Measurements from ENCODE around the gene PAX5. TPM values are rescaled to one million over a fixed set of nuclear protein-coding genes. Genes with fewer than 3 reads are reported as not detected.

PAX5 gene
- total and polyA plus RNA-seq, 2 donors (not counting 1 experiment from before 2014, with no cell fraction given): not detected

DNA sequence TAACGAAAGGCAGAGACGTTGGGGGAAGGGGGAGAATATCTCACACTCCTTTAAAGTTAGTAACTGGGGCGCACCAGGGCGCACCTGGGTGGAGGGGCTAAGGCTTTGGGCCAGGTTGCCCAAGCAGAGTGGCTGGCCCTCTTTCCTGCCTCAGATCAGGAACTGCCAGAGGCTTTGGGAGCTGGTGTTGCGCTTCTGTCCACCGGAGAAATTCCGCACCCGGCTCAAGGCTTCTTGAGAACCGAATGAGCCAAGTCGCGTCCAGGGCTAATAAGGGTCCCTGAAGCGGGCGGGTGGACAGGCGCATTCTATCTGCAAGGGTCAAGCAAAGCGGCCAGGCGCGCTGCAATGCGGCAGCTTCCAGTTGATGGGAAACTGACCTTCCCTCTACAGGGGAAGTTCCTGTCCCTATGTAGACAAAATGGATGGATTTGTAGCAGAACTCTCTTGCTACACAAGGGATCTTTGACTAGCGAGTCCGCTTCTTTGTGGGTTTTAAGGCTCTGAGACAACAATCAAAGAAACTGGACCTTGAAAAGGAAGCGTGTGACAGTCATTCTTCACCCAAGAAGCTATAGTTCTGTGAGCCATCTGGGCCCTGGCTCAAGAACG lies 5.5 kb downstream of the PAX5 start:
- H3K36me3 ChIP-seq (ENCODE audit: control insufficient read depth, insufficient read depth, low read length): no peaks in the 10 kb centered on the region
- no peak overlapping the region for H3K27ac ChIP-seq (ENCODE audit: insufficient read depth, low read length)
- no peak for DNase-seq (ENCODE audit: low read depth in 2 of 2)
- no peaks in the 10 kb centered on the region for H3K9me3 ChIP-seq (ENCODE audit: control insufficient read depth, insufficient read depth, low read depth, low read length)
- no peaks in the 10 kb centered on the region for H4K20me1 ChIP-seq (ENCODE audit: control insufficient read depth, extremely low read depth, insufficient read depth, low read length)
- H3K27me3 ChIP-seq (ENCODE audit: control insufficient read depth, insufficient read depth, low read length): peaks cover 96% of the 10 kb centered on the region
- H3K79me2 ChIP-seq (ENCODE audit: control insufficient read depth, insufficient read depth, low read length): no peaks in the 10 kb centered on the region
- TF ChIP-seq EZH2 (IDR thresholded peaks at IDR 0.05; ENCODE audit: low read length, missing control alignments) (peak; percentile 80), CTCF (conservative IDR thresholded peaks at IDR 0.05 in 1 of 2, IDR thresholded peaks at IDR 0.05 in 1 of 2; ENCODE audit: low read depth in 1 of 2, low read length in 2 of 2) (no peak)
- no peak overlapping the region for H3K9ac ChIP-seq (ENCODE audit: insufficient read depth, low read length)
- H2AFZ ChIP-seq (ENCODE audit: low read length): no peak overlapping the region
- H3K4me2 ChIP-seq (ENCODE audit: extremely low read depth, insufficient read depth, low read length): no peak overlapping the region
- H3K4me1 ChIP-seq (ENCODE audit: control insufficient read depth, extremely low read depth, insufficient read depth, low read length): no peaks in the 10 kb centered on the region
- H3K4me3 ChIP-seq (replicated peaks in 1 of 4; ENCODE audit: control extremely low read depth in 1 of 4, insufficient read depth in 1 of 4, low read depth in 3 of 4, low read length in 4 of 4): no peak overlapping the region

GRCh38 chr9:37027582-37028419 lies 6.3 kb downstream of the PAX5 start:
- no peaks in the 10 kb centered on the region for H3K79me2 ChIP-seq (ENCODE audit: control insufficient read depth, insufficient read depth, low read length)
- H3K4me1 ChIP-seq (ENCODE audit: control insufficient read depth, extremely low read depth, insufficient read depth, low read length): no peaks in the 10 kb centered on the region
- peak; percentile 76 to 86 for DNase-seq (ENCODE audit: low read depth in 2 of 2)
- H4K20me1 ChIP-seq (ENCODE audit: control insufficient read depth, extremely low read depth, insufficient read depth, low read length): no peaks in the 10 kb centered on the region
- no peak overlapping the region for H3K4me3 ChIP-seq (replicated peaks in 1 of 4; ENCODE audit: control extremely low read depth in 1 of 4, insufficient read depth in 1 of 4, low read depth in 3 of 4, low read length in 4 of 4)
- no peak for TF ChIP-seq CTCF (conservative IDR thresholded peaks at IDR 0.05 in 1 of 2, IDR thresholded peaks at IDR 0.05 in 1 of 2; ENCODE audit: low read depth in 1 of 2, low read length in 2 of 2)
- TF ChIP-seq EZH2 (IDR thresholded peaks at IDR 0.05; ENCODE audit: low read length, missing control alignments): no peak
- H3K9ac ChIP-seq (ENCODE audit: insufficient read depth, low read length): no peak overlapping the region
- no peaks in the 10 kb centered on the region for H3K36me3 ChIP-seq (ENCODE audit: control insufficient read depth, insufficient read depth, low read length)
- H3K27ac ChIP-seq (ENCODE audit: insufficient read depth, low read length): no peak overlapping the region
- no peaks in the 10 kb centered on the region for H3K9me3 ChIP-seq (ENCODE audit: control insufficient read depth, insufficient read depth, low read depth, low read length)
- H2AFZ ChIP-seq (ENCODE audit: low read length): no peak overlapping the region
- H3K27me3 ChIP-seq (ENCODE audit: control insufficient read depth, insufficient read depth, low read length): peaks cover 92% of the 10 kb centered on the region
- H3K4me2 ChIP-seq (ENCODE audit: extremely low read depth, insufficient read depth, low read length): no peak overlapping the region

GRCh38 chr9:37026931-37027581 lies 7.0 kb downstream of the PAX5 start:
- H3K4me1 ChIP-seq (ENCODE audit: control insufficient read depth, extremely low read depth, insufficient read depth, low read length): no peaks in the 10 kb centered on the region
- TF ChIP-seq CTCF (conservative IDR thresholded peaks at IDR 0.05 in 1 of 2, IDR thresholded peaks at IDR 0.05 in 1 of 2; ENCODE audit: low read depth in 1 of 2, low read length in 2 of 2) (no peak), EZH2 (IDR thresholded peaks at IDR 0.05; ENCODE audit: low read length, missing control alignments) (peak; percentile 81)
- no peaks in the 10 kb centered on the region for H3K9me3 ChIP-seq (ENCODE audit: control insufficient read depth, insufficient read depth, low read depth, low read length)
- H4K20me1 ChIP-seq (ENCODE audit: control insufficient read depth, extremely low read depth, insufficient read depth, low read length): no peaks in the 10 kb centered on the region
- no peak for DNase-seq (ENCODE audit: low read depth in 2 of 2)
- H3K9ac ChIP-seq (ENCODE audit: insufficient read depth, low read length): no peak overlapping the region
- H3K27ac ChIP-seq (ENCODE audit: insufficient read depth, low read length): no peak overlapping the region
- H3K4me2 ChIP-seq (ENCODE audit: extremely low read depth, insufficient read depth, low read length): no peak overlapping the region
- no peak overlapping the region for H2AFZ ChIP-seq (ENCODE audit: low read length)
- H3K36me3 ChIP-seq (ENCODE audit: control insufficient read depth, insufficient read depth, low read length): no peaks in the 10 kb centered on the region
- no peak overlapping the region for H3K4me3 ChIP-seq (replicated peaks in 1 of 4; ENCODE audit: control extremely low read depth in 1 of 4, insufficient read depth in 1 of 4, low read depth in 3 of 4, low read length in 4 of 4)
- H3K79me2 ChIP-seq (ENCODE audit: control insufficient read depth, insufficient read depth, low read length): no peaks in the 10 kb centered on the region
- H3K27me3 ChIP-seq (ENCODE audit: control insufficient read depth, insufficient read depth, low read length): peaks cover 90% of the 10 kb centered on the region
